DND-41 (cell line): Measurements from ENCODE around the gene SEMA4G.

Experiments used
- ATAC-seq: fragments of 200-7000 bp; cut with Tn5 transposase; 3 replicates; pipeline ENCODE4 v1.9.1; 2021; ENCODE audit warnings: low read depth; ENCODE audit not compliant: insufficient read depth
- DNase-seq: peaks from one replicate; pipeline ENCODE4 v3.0.0-alpha.2; 2020
- H2AFZ ChIP-seq: 2 replicates; pipeline ENCODE4 v1.6.0; 2012; ENCODE audit warnings: low read depth, low read length
- H3K27ac ChIP-seq: 2 replicates; pipeline ENCODE4 v1.5.1; 2012; ENCODE audit warnings: low read length, inconsistent platforms
- H3K27me3 ChIP-seq: fragments of 200-600 bp; sonication (generic); 2 replicates; pipeline ENCODE4 v1.6.0; 2012; ENCODE audit warnings: low read length, mild to moderate bottlenecking, inconsistent platforms; ENCODE audit not compliant: insufficient read depth, poor library complexity
- H3K36me3 ChIP-seq: 2 replicates; pipeline ENCODE4 v1.5.1; 2012; ENCODE audit warnings: low read length, inconsistent platforms; ENCODE audit not compliant: insufficient read depth
- H3K4me1 ChIP-seq: 2 replicates; pipeline ENCODE4 v1.5.1; 2012; ENCODE audit warnings: mild to moderate bottlenecking, low read length; ENCODE audit not compliant: insufficient read depth
- H3K4me2 ChIP-seq: 2 replicates; pipeline ENCODE4 v1.6.0; 2012; ENCODE audit warnings: mild to moderate bottlenecking, moderate library complexity, low read length, inconsistent platforms; ENCODE audit not compliant: insufficient read depth
- H3K4me3 ChIP-seq, 2 experiments: fragments of 200-600 bp in 1 of 2; shearing (Covaris generic) in 1 of 2; 2 replicates each; pipeline ENCODE4 v1.5.1; 2012 to 2016; ENCODE audit warnings: inconsistent platforms in 2 of 2, low read length in 2 of 2, mild to moderate bottlenecking in 2 of 2, low read depth in 1 of 2, moderate library complexity in 1 of 2
- H3K79me2 ChIP-seq: 2 replicates; pipeline ENCODE4 v1.6.0; 2012; ENCODE audit warnings: low read length, inconsistent platforms; ENCODE audit not compliant: insufficient read depth
- H3K9ac ChIP-seq: 2 replicates; pipeline ENCODE4 v1.6.0; 2012; ENCODE audit warnings: low read depth, mild to moderate bottlenecking, inconsistent platforms, low read length, moderate library complexity
- H3K9me3 ChIP-seq: 2 replicates; pipeline ENCODE4 v1.5.1; 2012; ENCODE audit warnings: low read length, moderate library complexity, mild to moderate bottlenecking, inconsistent platforms; ENCODE audit not compliant: insufficient read depth, severe bottlenecking
- H4K20me1 ChIP-seq: 2 replicates; pipeline ENCODE4 v1.6.0; 2012; ENCODE audit warnings: low read length; ENCODE audit not compliant: insufficient read depth
- CTCF ChIP-seq: IDR thresholded peaks from 2 replicates; pipeline ENCODE4 v1.5.1; 2012; ENCODE audit warnings: borderline replicate concordance, low read length, moderate library complexity, mild to moderate bottlenecking; ENCODE audit not compliant: poor library complexity, severe bottlenecking; ENCODE audit errors: extremely low read depth
- EZH2 ChIP-seq: IDR thresholded peaks from 3 replicates; pipeline ENCODE4 v1.6.1; 2012; ENCODE audit warnings: borderline replicate concordance, low read depth, mild to moderate bottlenecking, moderate library complexity, low read length, inconsistent platforms; ENCODE audit not compliant: severe bottlenecking

The SEMA4G gene

GRCh38 chr10:100982916-100983830 is 13.9 kb downstream of the SEMA4G start:
- no peak overlapping the region for H3K4me2 ChIP-seq
- H4K20me1 ChIP-seq: peaks cover 11% of the 10 kb centered on the region; the same call in 1 of the 2 replicates
- no peak overlapping the region for H3K9ac ChIP-seq
- no peak overlapping the region for H3K4me3 ChIP-seq
- peaks cover 28% of the 10 kb centered on the region for H3K79me2 ChIP-seq
- no peak for TF ChIP-seq CTCF
- no peak for TF ChIP-seq EZH2
- H3K4me1 ChIP-seq: peaks cover 21% of the 10 kb centered on the region
- no peak overlapping the region for H2AFZ ChIP-seq
- no peaks in the 10 kb centered on the region for H3K27me3 ChIP-seq
- no peak for DNase-seq
- no peak for ATAC-seq
- peaks cover 37% of the 10 kb centered on the region for H3K36me3 ChIP-seq
- no peak overlapping the region for H3K27ac ChIP-seq
- no peaks in the 10 kb centered on the region for H3K9me3 ChIP-seq

GRCh38 chr10:100983868-100984671 is 14.8 kb downstream of the SEMA4G start:
- Histone ChIP-seq H3K36me3 (peaks cover 45% of the 10 kb centered on the region), H3K79me2 (peaks cover 37% of the 10 kb centered on the region), H3K4me2 (no peak overlapping the region), H2AFZ (no peak overlapping the region), H3K27ac (no peak overlapping the region), H3K4me1 (peaks cover 30% of the 10 kb centered on the region), H3K9ac (no peak overlapping the region), H3K27me3 (no peaks in the 10 kb centered on the region), H3K4me3 (no peak overlapping the region), H3K9me3 (no peaks in the 10 kb centered on the region), H4K20me1 (peaks cover 20% of the 10 kb centered on the region; the same call in 1 of the 2 replicates)
- DNase-seq: no peak
- no peak for ATAC-seq
- TF ChIP-seq CTCF: no peak
- no peak for TF ChIP-seq EZH2

DNA sequence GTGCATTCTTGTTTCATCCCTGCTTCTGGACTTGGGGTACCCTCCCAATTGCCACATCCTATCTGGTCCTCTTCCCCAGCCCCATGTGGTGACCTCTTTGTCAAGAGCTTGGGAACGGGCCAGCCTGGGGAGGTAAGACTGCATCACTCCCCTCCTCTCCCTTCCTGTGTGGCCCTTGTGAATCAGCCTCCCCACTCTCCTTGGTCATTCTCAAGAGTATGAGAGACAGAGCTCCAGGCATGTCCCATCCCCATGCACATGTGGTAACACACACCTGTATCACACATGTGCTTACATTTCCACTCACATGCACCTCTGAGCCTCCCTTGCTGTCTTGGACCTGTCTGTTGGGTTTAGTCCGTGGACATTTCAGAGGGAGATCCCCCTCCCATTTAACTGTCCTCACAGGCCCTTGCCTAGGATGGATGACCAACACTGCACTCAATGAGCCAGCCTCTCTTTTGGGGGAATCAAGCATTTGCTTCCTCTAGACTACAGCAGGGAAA is 15.4 kb downstream of the SEMA4G start:
- Histone ChIP-seq H3K9ac (no peak overlapping the region), H2AFZ (no peak overlapping the region), H4K20me1 (peaks cover 26% of the 10 kb centered on the region; the same call in 1 of the 2 replicates)

More for the DNA sequence above, 15.4 kb downstream of the SEMA4G start:
- ATAC-seq: no peak
- TF ChIP-seq CTCF: no peak
- TF ChIP-seq EZH2: no peak
- H3K4me1 ChIP-seq: peaks cover 36% of the 10 kb centered on the region
- no peaks in the 10 kb centered on the region for H3K27me3 ChIP-seq
- no peak for DNase-seq
- no peak overlapping the region for H3K4me2 ChIP-seq
- no peak overlapping the region for H3K4me3 ChIP-seq
- H3K27ac ChIP-seq: no peak overlapping the region
- peaks cover 44% of the 10 kb centered on the region for H3K79me2 ChIP-seq
- H3K9me3 ChIP-seq: no peaks in the 10 kb centered on the region
- peaks cover 51% of the 10 kb centered on the region for H3K36me3 ChIP-seq
